Endothelial cell of umbilical vein (primary cell): ENCODE measurements around the gene TRIM21.

Source experiments
- CTCF ChIP-seq, 2 donors: IDR thresholded peaks; 1 replicate in 1 of 2; 2 replicates in 1 of 2; pipeline ENCODE4 v1.5.1; 2011; ENCODE audit warnings: low read length in 2 of 2, mild to moderate bottlenecking in 2 of 2, moderate library complexity in 2 of 2, control low read depth in 1 of 2, inconsistent platforms in 1 of 2, low read depth in 1 of 2; ENCODE audit not compliant: insufficient read depth in 1 of 2; ENCODE audit errors: extremely low read depth in 1 of 2
- FOS ChIP-seq: IDR thresholded peaks from 2 replicates; pipeline ENCODE4 v1.6.1; 2011; ENCODE audit warnings: mild to moderate bottlenecking, low read length, moderate library complexity, borderline replicate concordance; ENCODE audit not compliant: insufficient read depth
- GATA2 ChIP-seq: IDR thresholded peaks from 2 replicates; pipeline ENCODE4 v1.7.0; 2011; ENCODE audit warnings: low read depth, mild to moderate bottlenecking, moderate library complexity, mixed read lengths, low read length; ENCODE audit not compliant: insufficient read length, insufficient read depth
- POLR2A ChIP-seq: IDR thresholded peaks from 2 replicates; pipeline ENCODE4 v1.6.1; 2012; ENCODE audit warnings: low read depth, mild to moderate bottlenecking, control low read depth, low read length

GRCh38 chr11:4375431-4376140 lies 17.9 kb downstream of the TRIM21 start:
- TF ChIP-seq CTCF (IDR thresholded peaks at IDR 0.05; ENCODE audit: extremely low read depth in 1 of 2, insufficient read depth in 1 of 2, low read depth in 1 of 2, low read length in 2 of 2) (no peak), GATA2 (no peak), POLR2A (no peak), FOS (no peak)
